ENCODE data around the gene PPP2R1B.

DNA sequence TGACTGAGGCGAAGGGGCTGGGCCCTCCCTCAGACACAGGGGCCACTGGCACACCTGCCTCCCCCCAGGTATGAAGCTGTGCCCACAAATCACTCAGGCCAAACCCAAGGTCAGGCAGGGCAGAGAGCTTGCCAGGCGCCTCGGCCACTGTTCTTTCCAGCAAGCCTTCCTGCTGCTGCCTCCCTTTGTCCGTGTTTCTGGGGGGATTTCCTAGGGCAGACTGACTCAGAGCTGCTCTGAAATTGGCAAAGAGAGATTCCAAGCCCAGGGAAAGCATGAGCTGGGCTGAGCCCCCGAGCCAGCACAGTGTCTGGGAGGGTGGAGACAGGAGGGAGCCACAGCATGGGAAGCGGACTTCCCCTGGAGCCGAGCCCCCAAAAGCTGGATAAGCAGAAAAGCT, 33.2 kb downstream of the PPP2R1B start:
- no peak for TF ChIP-seq EP300 (IDR thresholded peaks at IDR 0.05)
- TF ChIP-seq, protein P1, sequence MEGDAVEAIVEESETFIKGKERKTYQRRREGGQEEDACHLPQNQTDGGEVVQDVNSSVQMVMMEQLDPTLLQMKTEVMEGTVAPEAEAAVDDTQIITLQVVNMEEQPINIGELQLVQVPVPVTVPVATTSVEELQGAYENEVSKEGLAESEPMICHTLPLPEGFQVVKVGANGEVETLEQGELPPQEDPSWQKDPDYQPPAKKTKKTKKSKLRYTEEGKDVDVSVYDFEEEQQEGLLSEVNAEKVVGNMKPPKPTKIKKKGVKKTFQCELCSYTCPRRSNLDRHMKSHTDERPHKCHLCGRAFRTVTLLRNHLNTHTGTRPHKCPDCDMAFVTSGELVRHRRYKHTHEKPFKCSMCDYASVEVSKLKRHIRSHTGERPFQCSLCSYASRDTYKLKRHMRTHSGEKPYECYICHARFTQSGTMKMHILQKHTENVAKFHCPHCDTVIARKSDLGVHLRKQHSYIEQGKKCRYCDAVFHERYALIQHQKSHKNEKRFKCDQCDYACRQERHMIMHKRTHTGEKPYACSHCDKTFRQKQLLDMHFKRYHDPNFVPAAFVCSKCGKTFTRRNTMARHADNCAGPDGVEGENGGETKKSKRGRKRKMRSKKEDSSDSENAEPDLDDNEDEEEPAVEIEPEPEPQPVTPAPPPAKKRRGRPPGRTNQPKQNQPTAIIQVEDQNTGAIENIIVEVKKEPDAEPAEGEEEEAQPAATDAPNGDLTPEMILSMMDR (IDR thresholded peaks at IDR 0.05) = no peak

All from upper lobe of left lung (tissue), 4 donors.